GM21367 (cell line): ENCODE data around the gene CXCR5.
A peak's percentile ranks its signal among the peaks of the same experiment; 100 is the strongest.

Experiments
- ATAC-seq: cut with Tn5 transposase; IDR thresholded peaks from one replicate; pipeline ENCODE4 v1.9.1; 2021; ENCODE audit not compliant: unreplicated experiment

The CXCR5 gene

DNA sequence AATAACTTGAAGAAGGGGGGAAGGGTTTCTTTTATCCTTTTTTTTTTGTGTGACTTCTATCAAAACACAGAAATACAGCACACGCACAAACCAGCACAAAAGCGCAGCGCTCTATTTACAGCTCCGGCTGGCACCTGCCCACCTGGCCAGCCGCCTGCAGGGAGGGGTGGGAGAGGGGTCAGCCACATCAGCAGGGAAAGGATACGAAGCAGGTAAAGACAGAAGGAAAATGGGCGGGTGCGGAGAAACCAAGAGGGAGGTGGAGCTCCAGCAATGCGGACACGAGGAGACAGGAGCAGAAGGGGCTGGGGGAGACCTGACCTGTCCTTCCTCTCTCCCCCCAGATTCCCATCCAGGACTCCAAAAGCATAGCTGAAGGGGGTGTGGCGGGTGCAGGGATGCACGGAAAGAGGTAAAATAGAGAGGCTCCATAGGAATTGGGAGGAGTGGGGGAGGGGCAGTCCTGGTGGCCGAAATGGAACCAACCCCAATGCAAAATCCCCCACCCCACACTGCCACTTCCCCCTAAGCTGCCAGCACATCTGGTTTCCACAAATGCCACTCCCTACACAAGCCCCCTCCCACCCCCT, 14.1 kb downstream of the CXCR5 start:
- ATAC-seq: no peak

GRCh38 chr11:118898400-118899295, 15.0 kb downstream of the CXCR5 start:
- ATAC-seq: no peak

GRCh38 chr11:118899296-118899688, 15.6 kb downstream of the CXCR5 start:
- ATAC-seq: no peak

DNA sequence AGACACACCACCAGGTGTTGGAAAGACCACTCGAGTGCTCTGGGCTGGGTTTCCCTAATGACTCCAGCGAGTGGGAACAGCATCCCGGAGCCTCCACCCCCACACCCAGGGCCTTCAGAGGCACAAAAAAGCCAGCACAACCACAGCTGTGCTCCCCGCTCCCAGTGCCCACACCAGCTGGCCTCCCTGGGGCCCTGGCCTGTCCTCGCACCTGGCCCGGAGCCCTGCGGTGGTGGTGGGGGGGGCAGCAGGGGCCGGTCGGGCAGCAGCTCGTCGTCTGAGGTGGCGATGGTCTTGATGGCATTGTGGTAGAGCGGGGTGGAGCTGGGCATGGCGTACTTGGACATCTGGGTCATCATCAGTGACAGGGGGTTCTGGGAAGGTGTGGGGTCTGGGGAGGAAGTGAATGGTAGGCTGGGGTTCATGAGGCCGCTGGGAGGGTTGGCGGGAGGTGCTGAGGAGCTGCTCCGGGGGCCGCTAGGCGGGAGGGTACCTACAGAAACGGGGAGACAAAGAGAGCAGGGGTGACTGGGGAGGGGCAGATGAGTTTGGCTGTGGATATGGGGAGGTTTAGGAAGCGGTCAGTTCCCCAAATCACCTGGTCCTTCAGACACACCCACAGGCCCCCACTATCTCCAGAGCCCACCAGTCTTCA, 16.1 kb downstream of the CXCR5 start:
- no peak for ATAC-seq

- no peak for ATAC-seq
Observed at GRCh38 chr11:118900535-118901384, 17.1 kb downstream of the CXCR5 start.

DNA sequence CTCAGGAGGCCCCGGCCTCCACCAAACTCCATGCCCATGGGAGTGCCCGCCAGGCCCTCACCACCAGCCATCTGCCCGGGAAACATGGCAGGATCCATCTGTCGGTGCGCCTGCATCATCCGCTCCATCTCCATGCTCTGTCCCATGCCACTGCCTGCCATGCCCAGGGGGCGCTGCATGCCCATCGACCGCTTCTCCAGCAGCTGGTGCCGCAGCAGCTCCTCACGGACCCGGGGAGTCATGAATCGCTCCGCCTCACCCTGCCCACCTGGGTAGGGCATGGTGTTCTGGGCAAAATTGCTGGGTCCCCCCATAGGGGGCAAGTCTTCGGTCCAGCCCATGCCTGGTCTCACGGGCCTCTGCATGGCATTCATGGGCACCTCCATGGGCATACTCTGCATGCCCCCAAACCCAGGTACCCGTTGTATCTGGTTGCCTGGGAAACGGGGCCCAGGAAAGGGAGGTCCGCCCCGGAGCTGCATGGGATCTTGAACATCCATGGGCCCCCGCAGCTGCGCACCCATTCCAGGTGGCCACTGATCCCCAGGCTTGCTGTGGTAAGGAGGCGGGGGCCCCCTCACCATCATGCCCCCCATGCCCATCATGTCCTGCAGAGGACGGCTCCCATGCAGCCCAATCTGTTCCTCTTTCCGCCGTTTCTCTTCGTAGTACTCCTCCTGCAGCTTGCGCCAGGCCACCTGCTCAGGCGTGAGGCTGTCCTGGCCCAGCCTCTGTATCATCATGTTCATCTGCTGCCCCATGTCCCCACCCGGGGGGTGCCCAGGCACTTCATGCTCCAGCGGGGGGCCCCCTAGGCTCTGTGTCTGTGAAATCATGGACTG, 18.0 kb downstream of the CXCR5 start:
- ATAC-seq: no peak

DNA sequence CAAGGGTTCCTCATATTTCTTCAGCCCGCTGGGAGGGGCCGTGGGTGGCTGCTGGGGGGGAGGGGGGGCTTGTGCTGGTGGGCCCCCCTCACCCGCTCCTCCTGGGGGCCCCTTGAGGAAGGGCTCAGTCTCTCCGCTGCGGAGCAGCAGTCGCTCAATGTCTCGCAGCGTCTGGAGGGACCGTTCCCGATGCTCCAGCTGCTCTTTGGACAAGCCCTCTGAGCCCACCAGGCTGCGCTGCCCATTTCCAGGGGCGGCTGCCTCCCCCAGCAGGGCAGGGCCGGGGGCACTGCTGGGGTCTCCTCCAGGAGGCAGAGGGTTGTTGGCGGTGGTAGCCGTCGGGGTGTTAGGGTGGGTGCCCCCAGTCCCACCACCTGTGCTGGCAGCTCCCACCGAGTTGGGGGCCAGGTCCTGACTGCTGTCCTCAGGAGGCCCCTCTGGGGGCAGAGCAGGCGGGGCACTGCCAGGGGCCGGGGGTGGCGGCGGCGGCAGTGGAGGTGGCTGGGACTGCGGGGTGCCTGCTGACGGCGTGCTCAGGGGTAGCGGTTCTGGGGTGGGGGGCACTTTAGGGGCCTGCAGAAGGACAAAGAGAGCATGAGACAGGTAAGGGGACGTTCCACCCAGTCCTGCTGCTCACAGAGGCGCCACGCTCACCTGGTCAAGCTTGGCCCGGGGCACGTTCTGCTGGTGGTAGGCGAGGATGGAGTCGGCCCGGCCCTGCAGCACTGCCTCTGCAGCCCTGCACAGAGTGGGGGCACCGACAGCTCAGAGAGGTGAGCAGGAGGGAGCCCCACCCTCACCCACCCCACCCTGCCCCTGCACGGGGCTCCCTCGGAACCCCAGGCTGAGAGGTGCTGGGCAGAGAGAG, 18.9 kb downstream of the CXCR5 start:
- no peak for ATAC-seq

- no peak for ATAC-seq
Observed at GRCh38 chr11:118903204-118904015, 19.7 kb downstream of the CXCR5 start.

- ATAC-seq: peak; percentile 57
Observed at GRCh38 chr11:118907051-118908042, 23.7 kb downstream of the CXCR5 start.

DNA sequence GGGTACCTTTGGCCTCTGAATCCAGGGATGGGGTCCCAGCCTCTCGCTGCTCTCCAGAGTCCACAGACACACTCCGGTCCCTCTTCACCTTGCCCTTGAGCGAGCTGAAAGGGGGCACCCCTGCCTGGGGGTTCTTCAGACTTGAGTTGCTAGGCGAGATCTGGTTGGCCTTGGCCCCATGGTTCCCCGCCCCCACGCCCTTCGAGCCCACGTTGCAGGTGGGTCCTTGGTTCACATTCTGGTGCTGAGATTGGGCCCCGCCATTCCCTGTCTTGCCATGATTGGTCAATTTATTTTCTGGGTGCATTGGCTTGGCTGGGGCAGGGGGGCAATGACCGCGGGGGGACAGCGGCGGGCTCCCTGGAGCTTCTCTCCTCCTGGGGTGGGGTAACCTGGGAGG, 24.6 kb downstream of the CXCR5 start:
- no peak for ATAC-seq

- ATAC-seq: no peak
Observed at GRCh38 chr11:118908901-118909618, 25.4 kb downstream of the CXCR5 start.

- no peak for ATAC-seq
Observed at GRCh38 chr11:118909619-118910308, 26.1 kb downstream of the CXCR5 start.

DNA sequence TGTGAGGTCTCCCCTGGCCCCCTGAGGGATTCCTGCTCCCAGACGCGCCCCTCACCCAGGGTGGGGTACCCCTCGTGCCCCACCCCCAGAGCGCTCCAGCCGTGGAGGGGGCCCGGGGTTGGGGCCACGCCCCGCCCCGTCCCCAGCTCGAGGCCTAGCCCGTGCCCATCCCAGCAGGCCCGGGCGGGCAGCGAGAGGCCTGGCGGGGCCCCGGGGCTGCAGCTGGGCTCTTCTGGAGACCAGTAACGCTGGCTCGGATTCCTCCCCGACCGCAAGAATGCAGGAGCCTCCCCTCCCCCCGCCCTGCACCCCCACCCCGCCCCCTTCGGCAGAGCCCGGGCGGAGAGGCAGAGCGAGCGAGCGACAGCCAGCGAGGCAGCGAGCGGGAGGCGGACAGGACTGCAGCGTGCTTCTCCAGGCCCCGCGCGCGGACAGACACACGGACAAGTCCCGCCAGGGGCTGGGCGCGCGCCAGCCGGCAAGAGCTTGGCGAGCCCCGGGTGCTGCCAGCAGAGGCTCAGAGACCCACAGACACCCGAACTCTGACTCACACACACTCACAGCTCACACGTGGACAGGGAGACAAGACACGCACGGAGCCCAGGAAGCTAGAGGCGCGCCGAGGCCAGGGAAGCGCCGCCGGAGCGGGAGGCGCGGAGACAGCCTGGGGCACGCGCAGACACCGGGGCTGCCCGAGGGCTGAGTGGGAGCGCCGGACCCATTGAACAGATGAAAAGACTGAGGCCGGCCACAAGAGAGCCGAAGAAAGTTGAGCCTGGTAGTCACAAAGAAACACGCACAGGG, 26.8 kb downstream of the CXCR5 start:
- ATAC-seq: no peak

- no peak for ATAC-seq
Observed at GRCh38 chr11:118911113-118911879, 27.6 kb downstream of the CXCR5 start.
